D721Med (cell line): ENCODE results near the gene BABAM1.
"Not testable (repeated sequence)": the region's sequence is repeated elsewhere in the genome, so short reads cannot be mapped to it uniquely, and the experiment has no call there.

Source experiments
- DNase-seq: peaks from one replicate; pipeline ENCODE4 v3.0.0; 2011; ENCODE audit warnings: low spot score; ENCODE audit not compliant: insufficient read length
- FAIRE-seq: peaks from 2 replicates; lab custom pipeline; 2011; peaks lifted over from hg19 to GRCh38; lab: Jason Lieb, UNC
- TF ChIP-seq, protein P1 (sequence below): IDR thresholded peaks from 2 replicates; pipeline ENCODE4 v1.5.1; 2012; ENCODE audit warnings: mild to moderate bottlenecking, control low read depth; ENCODE audit not compliant: insufficient read depth; ENCODE audit errors: missing control alignments

Gene BABAM1

DNA sequence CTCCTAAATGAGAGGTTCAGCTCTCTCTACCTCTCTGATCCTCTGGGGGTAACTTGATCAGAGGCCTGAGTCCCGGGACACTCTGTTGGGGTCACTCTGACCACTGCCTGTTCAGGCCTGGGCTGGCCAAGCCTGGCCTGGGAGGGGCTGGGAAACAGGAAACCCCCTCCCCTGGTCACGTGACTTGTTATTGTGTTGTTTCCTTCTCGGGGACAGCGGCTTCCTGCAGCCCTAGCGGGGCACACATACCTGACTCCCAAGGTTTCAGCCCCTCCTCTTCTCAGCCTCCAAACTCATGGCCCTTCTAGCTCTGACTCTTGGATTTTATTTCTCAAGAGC lies 2.6 kb upstream of the BABAM1 start, which contains the start of gene USHBP1:
USHBP1 (minus strand) TSS at position 105 of the 339 bp plus-strand sequence. CDS start 446 bp downstream, outside the sequence.
- FAIRE-seq (no peak), DNase-seq (no peak)
- TF ChIP-seq, protein P1, sequence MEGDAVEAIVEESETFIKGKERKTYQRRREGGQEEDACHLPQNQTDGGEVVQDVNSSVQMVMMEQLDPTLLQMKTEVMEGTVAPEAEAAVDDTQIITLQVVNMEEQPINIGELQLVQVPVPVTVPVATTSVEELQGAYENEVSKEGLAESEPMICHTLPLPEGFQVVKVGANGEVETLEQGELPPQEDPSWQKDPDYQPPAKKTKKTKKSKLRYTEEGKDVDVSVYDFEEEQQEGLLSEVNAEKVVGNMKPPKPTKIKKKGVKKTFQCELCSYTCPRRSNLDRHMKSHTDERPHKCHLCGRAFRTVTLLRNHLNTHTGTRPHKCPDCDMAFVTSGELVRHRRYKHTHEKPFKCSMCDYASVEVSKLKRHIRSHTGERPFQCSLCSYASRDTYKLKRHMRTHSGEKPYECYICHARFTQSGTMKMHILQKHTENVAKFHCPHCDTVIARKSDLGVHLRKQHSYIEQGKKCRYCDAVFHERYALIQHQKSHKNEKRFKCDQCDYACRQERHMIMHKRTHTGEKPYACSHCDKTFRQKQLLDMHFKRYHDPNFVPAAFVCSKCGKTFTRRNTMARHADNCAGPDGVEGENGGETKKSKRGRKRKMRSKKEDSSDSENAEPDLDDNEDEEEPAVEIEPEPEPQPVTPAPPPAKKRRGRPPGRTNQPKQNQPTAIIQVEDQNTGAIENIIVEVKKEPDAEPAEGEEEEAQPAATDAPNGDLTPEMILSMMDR: no peak

DNA sequence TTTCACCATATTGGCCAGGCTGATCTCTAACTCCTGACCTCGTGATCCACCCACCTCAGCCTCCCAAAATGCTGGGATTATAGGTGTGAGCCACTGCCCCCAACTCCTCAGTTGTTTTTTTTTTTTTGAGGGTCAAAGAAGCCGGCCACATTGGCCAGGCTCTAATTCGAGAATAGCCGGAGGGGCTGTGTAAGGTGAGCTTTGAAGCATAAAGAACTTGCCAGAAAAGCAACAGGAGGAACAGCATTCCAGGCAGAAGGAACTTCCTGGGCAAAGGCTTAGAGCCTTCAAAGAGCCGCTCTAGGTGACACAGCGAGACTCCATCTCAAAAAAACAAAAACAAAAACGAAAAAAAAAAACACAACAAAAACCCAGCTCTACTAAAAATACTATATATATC lies 1.2 kb upstream of the BABAM1 start:
- TF ChIP-seq, protein P1: no peak
- FAIRE-seq: no peak
- DNase-seq: no peak

DNA sequence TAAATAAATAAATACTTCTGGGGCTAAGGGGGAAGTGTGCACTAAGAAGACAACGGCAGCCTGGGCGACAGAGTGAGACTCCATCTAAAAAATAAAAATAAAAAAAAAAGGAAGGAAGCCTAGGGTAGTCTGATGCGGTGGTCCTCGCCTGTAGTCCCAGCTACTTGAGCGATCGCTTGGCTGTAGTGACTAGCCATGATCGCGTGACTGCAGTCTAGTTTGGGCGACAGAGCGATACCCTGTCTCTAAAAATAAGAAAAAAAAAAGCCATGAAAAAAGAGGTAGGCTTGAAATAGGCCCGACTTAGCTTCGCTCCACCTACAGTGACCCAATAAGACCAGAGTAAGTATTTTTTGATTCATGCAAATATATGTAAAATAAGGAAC lies 661 bp upstream of the BABAM1 start:
- DNase-seq (no peak), FAIRE-seq (no peak)
- TF ChIP-seq, protein P1: no peak

DNA sequence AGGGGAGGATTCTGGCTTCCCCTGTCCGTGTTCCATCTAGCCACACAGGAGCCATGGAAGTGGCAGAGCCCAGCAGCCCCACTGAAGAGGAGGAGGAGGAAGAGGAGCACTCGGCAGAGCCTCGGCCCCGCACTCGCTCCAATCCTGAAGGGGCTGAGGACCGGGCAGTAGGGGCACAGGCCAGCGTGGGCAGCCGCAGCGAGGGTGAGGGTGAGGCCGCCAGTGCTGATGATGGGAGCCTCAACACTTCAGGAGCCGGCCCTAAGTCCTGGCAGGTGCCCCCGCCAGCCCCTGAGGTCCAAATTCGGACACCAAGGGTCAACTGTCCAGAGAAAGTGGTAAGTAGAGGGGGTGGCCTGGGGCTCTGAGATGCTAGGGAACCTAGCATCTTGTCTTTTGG lies 1.5 kb downstream of the BABAM1 start:
- TF ChIP-seq, protein P1: no peak
- DNase-seq (no peak), FAIRE-seq (no peak)

DNA sequence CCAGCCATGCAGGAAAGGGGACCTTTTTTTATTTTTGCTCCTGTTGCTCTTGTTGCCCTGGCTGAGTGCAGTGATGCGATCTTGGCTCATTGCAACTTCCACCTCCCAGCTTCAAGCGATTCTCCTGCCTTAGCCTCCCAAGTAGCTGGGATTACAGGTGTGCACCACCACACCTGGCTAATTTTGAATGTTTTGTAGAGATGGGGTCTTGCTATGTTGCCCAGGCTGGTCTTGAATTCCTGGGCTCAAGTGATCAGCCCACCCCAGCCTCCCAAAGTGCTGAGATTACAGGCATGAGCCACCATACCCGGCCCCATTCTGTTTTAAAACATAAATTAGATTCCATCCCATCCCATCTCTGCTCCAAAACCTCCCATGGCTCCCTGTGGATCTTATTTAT lies 7.6 kb downstream of the BABAM1 start:
- not testable (repeated sequence) for DNase-seq, FAIRE-seq

DNA sequence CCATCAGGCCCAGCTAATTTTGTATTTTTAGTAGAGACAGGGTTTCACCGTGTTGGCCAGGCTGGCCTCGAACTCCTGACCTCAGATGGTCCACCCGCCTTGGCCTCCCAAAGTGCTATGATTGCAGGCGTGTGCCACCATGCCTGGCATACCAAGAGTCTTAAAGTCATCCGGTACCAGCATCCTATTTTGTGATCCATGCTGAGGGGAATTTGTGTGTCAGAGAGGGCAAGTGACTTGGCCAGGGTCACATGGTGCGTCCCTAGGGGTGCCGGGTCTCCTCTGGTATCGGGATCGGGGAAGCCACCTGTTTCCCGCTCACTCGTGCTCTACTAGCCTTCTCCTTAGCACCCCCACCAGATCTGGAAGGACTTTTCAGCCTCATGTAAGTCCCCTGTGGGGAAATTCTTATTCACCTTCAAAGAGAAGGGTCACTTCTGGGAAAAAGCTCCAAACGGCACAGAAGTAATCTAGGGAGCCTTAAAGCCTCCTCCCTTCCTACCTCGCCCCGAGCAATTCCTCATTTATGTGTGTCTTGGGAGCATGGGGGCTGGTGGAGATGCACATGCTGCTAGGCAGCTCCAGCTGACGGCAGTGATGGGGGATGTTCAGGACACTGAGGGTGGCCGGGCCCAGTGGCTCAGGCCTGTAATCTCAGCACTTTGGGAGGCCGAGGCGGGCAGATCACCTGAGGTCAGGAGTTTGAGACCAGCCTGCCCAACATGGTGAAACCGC lies 8.4 kb downstream of the BABAM1 start:
- no peak for DNase-seq
- FAIRE-seq: no peak
- TF ChIP-seq, protein P1: no peak

DNA sequence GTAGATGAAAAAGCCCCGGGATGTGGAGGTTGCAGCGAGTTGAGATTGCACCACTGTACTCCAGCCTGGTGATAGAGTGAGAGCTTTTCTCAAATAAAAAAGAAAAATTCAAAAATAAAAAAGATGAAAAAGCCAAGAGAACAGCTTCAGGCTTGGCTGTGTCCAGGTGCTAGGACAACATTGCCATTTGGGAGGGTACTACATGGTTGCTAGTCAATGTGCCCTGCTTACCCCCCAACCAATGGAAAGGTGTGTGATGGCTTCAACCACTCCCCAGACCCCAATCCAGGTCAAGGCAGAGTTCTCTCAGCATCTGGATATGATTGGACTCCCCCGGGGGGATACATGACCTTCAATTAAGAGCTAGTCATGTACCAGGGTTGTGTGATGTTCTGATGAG lies 12.2 kb downstream of the BABAM1 start:
- no peak for FAIRE-seq
- TF ChIP-seq, protein P1: no peak

More for the DNA sequence above, 12.2 kb downstream of the BABAM1 start:
- no peak for DNase-seq
